Choroid plexus epithelial cell (primary cell): ENCODE results near the gene KIF18B.

Source experiments
- DNase-seq: peaks from one replicate; pipeline ENCODE4 v3.0.0-alpha.2; 2010; ENCODE audit warnings: low read depth
- H3K4me3 ChIP-seq: 2 replicates; pipeline ENCODE4 v1.5.1; 2011; ENCODE audit warnings: low read depth, mild to moderate bottlenecking, control low read depth, low read length, moderate library complexity
- TF ChIP-seq, protein P1 (sequence below): conservative IDR thresholded peaks from 2 replicates; pipeline ENCODE4 v1.5.1; 2011; ENCODE audit warnings: low read depth, mild to moderate bottlenecking, control low read depth, inconsistent platforms, low read length, moderate library complexity

KIF18B gene

DNA sequence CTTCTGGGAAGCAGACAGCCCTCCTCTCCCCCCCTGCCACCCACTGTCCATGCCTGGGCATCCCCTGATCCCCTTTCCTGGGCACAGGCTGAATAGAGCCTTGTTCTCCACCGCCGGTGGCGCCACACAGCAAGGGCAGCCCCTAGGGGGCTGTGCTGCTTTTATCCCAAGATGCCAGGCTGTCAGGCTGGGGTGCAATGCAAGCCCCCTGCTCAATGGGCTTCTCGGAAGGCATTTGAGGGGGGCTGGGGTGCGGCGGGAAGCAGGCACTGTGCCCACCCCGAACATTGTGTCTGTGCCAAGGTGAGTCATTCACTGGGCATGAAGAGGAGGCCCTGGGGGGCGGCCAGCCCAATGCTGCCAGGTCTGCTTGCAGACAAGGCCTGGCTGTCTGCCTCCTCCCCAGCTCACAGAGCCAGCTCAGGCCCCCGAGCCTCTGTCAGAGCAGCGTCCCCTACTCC, 30.8 kb downstream of the KIF18B start:
- DNase-seq = no peak
- TF ChIP-seq, protein P1, sequence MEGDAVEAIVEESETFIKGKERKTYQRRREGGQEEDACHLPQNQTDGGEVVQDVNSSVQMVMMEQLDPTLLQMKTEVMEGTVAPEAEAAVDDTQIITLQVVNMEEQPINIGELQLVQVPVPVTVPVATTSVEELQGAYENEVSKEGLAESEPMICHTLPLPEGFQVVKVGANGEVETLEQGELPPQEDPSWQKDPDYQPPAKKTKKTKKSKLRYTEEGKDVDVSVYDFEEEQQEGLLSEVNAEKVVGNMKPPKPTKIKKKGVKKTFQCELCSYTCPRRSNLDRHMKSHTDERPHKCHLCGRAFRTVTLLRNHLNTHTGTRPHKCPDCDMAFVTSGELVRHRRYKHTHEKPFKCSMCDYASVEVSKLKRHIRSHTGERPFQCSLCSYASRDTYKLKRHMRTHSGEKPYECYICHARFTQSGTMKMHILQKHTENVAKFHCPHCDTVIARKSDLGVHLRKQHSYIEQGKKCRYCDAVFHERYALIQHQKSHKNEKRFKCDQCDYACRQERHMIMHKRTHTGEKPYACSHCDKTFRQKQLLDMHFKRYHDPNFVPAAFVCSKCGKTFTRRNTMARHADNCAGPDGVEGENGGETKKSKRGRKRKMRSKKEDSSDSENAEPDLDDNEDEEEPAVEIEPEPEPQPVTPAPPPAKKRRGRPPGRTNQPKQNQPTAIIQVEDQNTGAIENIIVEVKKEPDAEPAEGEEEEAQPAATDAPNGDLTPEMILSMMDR = no peak
- H3K4me3 ChIP-seq = no peak overlapping the region

DNA sequence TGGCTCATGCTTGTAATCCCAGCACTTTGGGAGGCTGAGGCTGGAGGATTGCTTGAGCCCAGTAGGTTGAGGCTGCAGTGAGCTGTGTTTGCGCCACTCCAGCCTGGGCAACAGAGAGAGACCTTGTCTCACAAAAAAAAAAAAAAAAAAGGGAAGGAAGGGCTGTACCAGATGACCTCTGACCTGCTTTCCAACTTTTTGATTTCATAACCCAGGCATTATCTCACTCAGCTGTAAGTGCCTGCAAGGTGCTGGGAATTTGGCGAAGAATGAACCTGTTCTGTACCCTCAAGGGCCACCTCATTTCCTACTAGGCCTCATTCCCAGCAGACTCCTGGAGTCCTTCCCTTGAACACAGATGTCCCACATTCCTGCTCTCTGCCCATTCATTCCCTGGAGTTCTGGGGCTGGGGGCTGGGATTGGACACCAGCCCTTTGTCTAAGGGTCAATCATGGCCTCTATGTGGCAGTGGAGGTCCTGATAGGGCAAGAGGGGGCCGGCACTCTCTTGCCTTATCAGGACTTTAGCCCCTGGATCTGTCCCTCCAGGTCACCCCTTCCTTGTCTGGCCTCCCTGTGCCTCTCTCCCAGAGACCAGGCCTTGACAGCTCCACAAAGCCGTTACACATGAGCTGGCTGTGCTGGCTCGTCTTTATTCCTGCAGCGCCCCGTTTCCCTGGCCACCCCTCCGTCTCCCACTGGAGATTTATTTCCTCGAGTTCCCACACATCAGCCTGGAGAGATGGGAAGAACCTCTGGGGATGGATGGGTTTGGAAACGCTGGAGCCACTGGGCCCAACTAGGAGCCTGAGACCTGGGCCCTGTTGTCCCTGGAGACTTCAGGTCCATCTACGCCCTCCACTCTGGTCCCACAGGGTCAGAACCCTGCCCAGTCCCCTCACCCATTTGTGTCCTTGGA, 31.5 kb downstream of the KIF18B start:
- DNase-seq = no peak
- H3K4me3 ChIP-seq = no peak overlapping the region
- TF ChIP-seq, protein P1 = no peak

DNA sequence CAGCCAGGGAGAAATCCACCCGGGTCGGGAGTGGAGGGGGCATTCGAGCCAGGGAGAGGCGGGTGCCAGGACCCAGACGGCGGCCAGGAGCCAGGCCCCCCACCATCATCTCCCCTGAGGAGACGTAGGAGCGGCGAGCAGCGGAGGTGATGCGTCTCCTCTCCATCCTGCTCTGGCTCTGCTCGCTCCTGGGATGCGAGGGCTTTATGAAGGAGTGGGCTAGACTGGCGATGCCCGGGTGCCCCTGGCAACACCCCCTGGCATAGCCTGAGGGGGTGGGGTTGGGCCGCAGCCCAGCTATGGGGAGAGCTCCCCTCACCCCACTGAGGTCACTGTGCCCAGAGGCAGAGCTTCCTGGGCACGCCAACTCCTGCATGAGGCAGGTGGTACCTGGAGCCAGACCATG, 32.2 kb downstream of the KIF18B start, which contains the start of gene GFAP:
GFAP (minus strand) TSS at position 180 of the 406 bp plus-strand sequence; CDS start at position 166, 14 bp downstream.
- no peak for DNase-seq
- no peak within 1 kb of the TSS for H3K4me3 ChIP-seq
- TF ChIP-seq, protein P1 = no peak

DNA sequence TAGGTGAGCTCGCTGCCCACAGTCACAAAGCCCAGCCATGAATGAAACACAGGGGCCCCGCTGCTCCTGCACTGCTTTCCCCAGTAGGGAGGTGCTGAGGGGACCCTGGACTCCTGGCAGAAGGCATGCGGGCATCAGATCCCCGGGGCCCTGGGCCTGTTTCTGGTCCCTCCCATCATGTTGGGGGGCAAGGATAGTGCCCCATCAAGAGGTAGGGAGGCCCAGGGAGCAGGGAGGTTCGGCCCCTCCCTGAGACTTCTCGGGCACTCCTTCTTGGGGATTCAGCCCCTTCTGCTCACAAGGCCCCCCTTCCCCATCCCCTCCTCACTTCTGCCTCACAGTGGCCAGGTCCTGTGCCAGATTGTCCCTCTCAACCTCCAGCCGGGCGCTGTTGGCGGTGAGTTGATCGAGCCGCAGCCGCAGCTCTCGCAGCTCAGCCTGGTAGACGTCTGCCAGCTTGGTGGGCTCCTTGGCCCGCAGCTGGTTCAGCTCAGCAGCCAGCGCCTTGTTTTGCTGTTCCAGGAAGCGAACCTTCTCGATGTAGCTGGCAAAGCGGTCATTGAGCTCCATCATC, 32.8 kb downstream of the KIF18B start:
- TF ChIP-seq, protein P1 = no peak
- no peak overlapping the region for H3K4me3 ChIP-seq
- no peak for DNase-seq

DNA sequence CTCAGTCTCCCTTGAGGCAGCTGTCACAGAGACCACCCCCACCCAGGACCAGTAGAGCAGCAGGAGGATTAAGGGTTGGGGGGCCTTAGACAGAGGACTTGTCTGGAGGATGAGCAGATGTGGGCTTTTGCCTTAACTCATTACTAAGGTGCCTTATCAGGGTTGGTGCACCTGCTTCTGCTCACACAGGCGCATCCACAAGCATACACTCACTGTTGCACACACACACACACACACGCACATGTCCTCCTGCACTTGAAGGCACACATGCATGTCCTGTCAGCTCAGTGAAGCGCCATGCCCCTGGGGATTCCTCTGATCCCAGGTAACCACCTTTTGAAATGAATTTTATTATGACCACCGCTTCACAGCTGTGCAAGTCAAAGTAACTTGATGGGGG, 33.4 kb downstream of the KIF18B start:
- no peak for DNase-seq
- no peak overlapping the region for H3K4me3 ChIP-seq
- TF ChIP-seq, protein P1 = no peak

DNA sequence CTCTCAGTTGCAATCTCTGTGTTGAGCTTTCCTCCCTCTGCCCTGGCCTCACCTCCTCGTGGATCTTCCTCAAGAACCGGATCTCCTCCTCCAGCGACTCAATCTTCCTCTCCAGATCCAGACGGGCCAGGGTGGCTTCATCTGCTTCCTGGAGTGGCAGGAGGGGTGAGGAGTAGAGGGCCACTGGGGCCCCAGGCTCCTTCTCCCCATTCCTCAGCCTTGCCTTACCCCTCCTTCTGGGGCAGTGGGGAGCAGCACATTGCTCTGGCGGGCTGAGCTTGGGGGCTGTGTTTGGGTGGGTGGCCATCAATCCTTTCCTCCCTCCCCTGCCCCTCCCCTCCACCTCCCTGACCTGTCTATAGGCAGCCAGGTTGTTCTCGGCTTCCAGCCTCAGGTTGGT, 33.9 kb downstream of the KIF18B start:
- no peak for DNase-seq
- no peak overlapping the region for H3K4me3 ChIP-seq

More for the DNA sequence above, 33.9 kb downstream of the KIF18B start:
- TF ChIP-seq, protein P1 = no peak
